ENCODE results near the gene ICAM5.

Gene ICAM5

GRCh38 chr19:10283301-10284064 lies 6.3 kb upstream of the ICAM5 start:
- DNase-seq (ENCODE audit: low read depth, low spot score) = no peak
- TF ChIP-seq, protein P1, sequence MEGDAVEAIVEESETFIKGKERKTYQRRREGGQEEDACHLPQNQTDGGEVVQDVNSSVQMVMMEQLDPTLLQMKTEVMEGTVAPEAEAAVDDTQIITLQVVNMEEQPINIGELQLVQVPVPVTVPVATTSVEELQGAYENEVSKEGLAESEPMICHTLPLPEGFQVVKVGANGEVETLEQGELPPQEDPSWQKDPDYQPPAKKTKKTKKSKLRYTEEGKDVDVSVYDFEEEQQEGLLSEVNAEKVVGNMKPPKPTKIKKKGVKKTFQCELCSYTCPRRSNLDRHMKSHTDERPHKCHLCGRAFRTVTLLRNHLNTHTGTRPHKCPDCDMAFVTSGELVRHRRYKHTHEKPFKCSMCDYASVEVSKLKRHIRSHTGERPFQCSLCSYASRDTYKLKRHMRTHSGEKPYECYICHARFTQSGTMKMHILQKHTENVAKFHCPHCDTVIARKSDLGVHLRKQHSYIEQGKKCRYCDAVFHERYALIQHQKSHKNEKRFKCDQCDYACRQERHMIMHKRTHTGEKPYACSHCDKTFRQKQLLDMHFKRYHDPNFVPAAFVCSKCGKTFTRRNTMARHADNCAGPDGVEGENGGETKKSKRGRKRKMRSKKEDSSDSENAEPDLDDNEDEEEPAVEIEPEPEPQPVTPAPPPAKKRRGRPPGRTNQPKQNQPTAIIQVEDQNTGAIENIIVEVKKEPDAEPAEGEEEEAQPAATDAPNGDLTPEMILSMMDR (IDR thresholded peaks at IDR 0.05; ENCODE audit: insufficient read depth, low read length, missing control alignments) = no peak
- H3K4me3 ChIP-seq (ENCODE audit: low read depth, low read length) = no peak overlapping the region
- ChIA-PET POLR2A (interaction anchor here (0.6 kb wide), 1 partner anchor 95 kb away, joined by 5 read pairs; no protein-coding TSS in a partner anchor), CTCF (interaction anchor here (1.0 to 1.9 kb wide), 3 partner anchors 12 to 25 kb away, joined by 3 to 9 read pairs (median 3); partner anchors contain the start of gene ICAM1)

GRCh38 chr19:10284065-10284959 lies 5.4 kb upstream of the ICAM5 start:
- ChIA-PET POLR2A (interaction anchor here (1.6 kb wide), 1 partner anchor 49 kb away, joined by 4 read pairs; the partner anchor contains the start of gene RAVER1), CTCF (interaction anchor here (0.6 to 2.9 kb wide), 7 partner anchors 13 to 103 kb away, joined by 3 to 9 read pairs (median 4); partner anchors contain the start of genes ICAM1 and TYK2)
- TF ChIP-seq, protein P1 (IDR thresholded peaks at IDR 0.05; ENCODE audit: insufficient read depth, low read length, missing control alignments) = no peak
- no peak for DNase-seq (ENCODE audit: low read depth, low spot score)
- H3K4me3 ChIP-seq (ENCODE audit: low read depth, low read length) = no peak overlapping the region

GRCh38 chr19:10284960-10285278 lies 4.8 kb upstream of the ICAM5 start:
- ChIA-PET CTCF (interaction anchor here (0.6 to 2.9 kb wide), 4 partner anchors 15 to 103 kb away, joined by 3 to 6 read pairs (median 4); partner anchors contain the start of genes ICAM1 and TYK2), POLR2A (interaction anchor here (1.6 kb wide), 1 partner anchor 49 kb away, joined by 4 read pairs; the partner anchor contains the start of gene RAVER1)
- TF ChIP-seq, protein P1 (IDR thresholded peaks at IDR 0.05; ENCODE audit: insufficient read depth, low read length, missing control alignments) = no peak
- H3K4me3 ChIP-seq (ENCODE audit: low read depth, low read length) = no peak overlapping the region
- DNase-seq (ENCODE audit: low read depth, low spot score) = no peak

DNA sequence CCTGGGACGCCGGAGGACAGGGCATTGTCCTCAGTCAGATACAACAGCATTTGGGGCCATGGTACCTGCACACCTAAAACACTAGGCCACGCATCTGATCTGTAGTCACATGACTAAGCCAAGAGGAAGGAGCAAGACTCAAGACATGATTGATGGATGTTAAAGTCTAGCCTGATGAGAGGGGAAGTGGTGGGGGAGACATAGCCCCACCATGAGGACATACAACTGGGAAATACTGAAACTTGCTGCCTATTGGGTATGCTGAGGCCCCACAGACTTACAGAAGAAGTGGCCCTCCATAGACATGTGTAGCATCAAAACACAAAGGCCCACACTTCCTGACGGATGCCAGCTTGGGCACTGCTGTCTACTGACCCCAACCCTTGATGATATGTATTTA lies 4.4 kb upstream of the ICAM5 start:
- POLR2A ChIA-PET = interaction anchor here (1.6 kb wide), 1 partner anchor 48 kb away, joined by 4 read pairs; the partner anchor contains the start of gene RAVER1

GRCh38 chr19:10286803-10287737 lies 2.7 kb upstream of the ICAM5 start, which contains the start of gene ICAM4:
TSS of gene ICAM4 (plus strand) at chr19:10286955. CDS start at chr19:10287013, 58 bp downstream.
- POLR2A ChIA-PET = no interaction called here
- TF ChIP-seq, protein P1 (IDR thresholded peaks at IDR 0.05; ENCODE audit: insufficient read depth, low read length, missing control alignments) = no peak
- DNase-seq (ENCODE audit: low read depth, low spot score) = no peak
- CTCF ChIA-PET = interaction anchor here (0.8 to 2.9 kb wide), 7 partner anchors 9 to 356 kb away, joined by 3 to 6 read pairs (median 4); partner anchors contain the start of gene ICAM1
- no peak within 1 kb of the TSS for H3K4me3 ChIP-seq (ENCODE audit: low read depth, low read length)

More for the DNA sequence above, 4.4 kb upstream of the ICAM5 start:
- CTCF ChIA-PET = interaction anchor here (0.6 to 2.9 kb wide), 7 partner anchors 14 to 355 kb away, joined by 3 to 6 read pairs (median 4); partner anchors contain the start of genes ICAM1 and TYK2
- TF ChIP-seq, protein P1 (IDR thresholded peaks at IDR 0.05; ENCODE audit: insufficient read depth, low read length, missing control alignments) = no peak
- no peak for DNase-seq (ENCODE audit: low read depth, low spot score)
- no peak overlapping the region for H3K4me3 ChIP-seq (ENCODE audit: low read depth, low read length)
